Measurements from ENCODE around the gene NUP93.

NUP93 gene

GRCh38 chr16:56749672-56750491 lies 20.0 kb downstream of the NUP93 start:
- DNase-seq: no peak
- H3K4me3 ChIP-seq (ENCODE audit: low read length): no peak overlapping the region
- TF ChIP-seq EZH2phosphoT487 (IDR thresholded peaks at IDR 0.05; ENCODE audit: low read length) (no peak), CTCF (IDR thresholded peaks at IDR 0.05; ENCODE audit: low read length) (no peak), EZH2 (optimal IDR thresholded peaks at IDR 0.05; ENCODE audit: low read depth, low read length) (no peak)
- H3K9me2 ChIP-seq (replicated peaks; ENCODE audit: insufficient read depth, low read length): no peaks in the 10 kb centered on the region
- H3K36me3 ChIP-seq (replicated peaks; ENCODE audit: insufficient read depth, low read length): 0 out of 2 replicates have a peak, but pooled peaks cover 6% of the 10 kb centered on the region
- H3K79me2 ChIP-seq (ENCODE audit: low read length): peaks cover 23% of the 10 kb centered on the region
- H3K9ac ChIP-seq (ENCODE audit: low read length): no peak overlapping the region
- H4K20me1 ChIP-seq (ENCODE audit: insufficient read depth, low read length): no peaks in the 10 kb centered on the region
- no peaks in the 10 kb centered on the region for H3K27me3 ChIP-seq (replicated peaks; ENCODE audit: insufficient read depth, low read length)
- no peaks in the 10 kb centered on the region for H3F3A ChIP-seq (ENCODE audit: insufficient read depth, low read length)
- H3K27ac ChIP-seq (ENCODE audit: low read length): no peak overlapping the region
- no peak overlapping the region for H2AFZ ChIP-seq (ENCODE audit: low read length)
- H3K4me1 ChIP-seq (ENCODE audit: low read length): no peaks in the 10 kb centered on the region
- H3K4me2 ChIP-seq (ENCODE audit: low read depth, low read length): no peak overlapping the region
- no peaks in the 10 kb centered on the region for H3K9me3 ChIP-seq (replicated peaks; ENCODE audit: insufficient read depth, low read length)

- H4K20me1 ChIP-seq (ENCODE audit: insufficient read depth, low read length): no peaks in the 10 kb centered on the region
- H3F3A ChIP-seq (ENCODE audit: insufficient read depth, low read length): no peaks in the 10 kb centered on the region
- no peaks in the 10 kb centered on the region for H3K27me3 ChIP-seq (replicated peaks; ENCODE audit: insufficient read depth, low read length)
- no peak overlapping the region for H3K9ac ChIP-seq (ENCODE audit: low read length)
- no peaks in the 10 kb centered on the region for H3K9me2 ChIP-seq (replicated peaks; ENCODE audit: insufficient read depth, low read length)
- TF ChIP-seq CTCF (IDR thresholded peaks at IDR 0.05; ENCODE audit: low read length): no peak
- no peak for TF ChIP-seq EZH2phosphoT487 (IDR thresholded peaks at IDR 0.05; ENCODE audit: low read length)
- TF ChIP-seq EZH2 (optimal IDR thresholded peaks at IDR 0.05; ENCODE audit: low read depth, low read length): no peak
- no peak overlapping the region for H2AFZ ChIP-seq (ENCODE audit: low read length)
- no peaks in the 10 kb centered on the region for H3K4me1 ChIP-seq (ENCODE audit: low read length)
- H3K9me3 ChIP-seq (replicated peaks; ENCODE audit: insufficient read depth, low read length): no peaks in the 10 kb centered on the region
- DNase-seq: no peak
- H3K4me3 ChIP-seq (ENCODE audit: low read length): no peak overlapping the region
- H3K27ac ChIP-seq (ENCODE audit: low read length): no peak overlapping the region
- H3K36me3 ChIP-seq (replicated peaks; ENCODE audit: insufficient read depth, low read length): 0 out of 2 replicates have a peak, but pooled peaks cover 6% of the 10 kb centered on the region
- no peak overlapping the region for H3K4me2 ChIP-seq (ENCODE audit: low read depth, low read length)
- peaks cover 17% of the 10 kb centered on the region; the same call in 1 of the 2 replicates for H3K79me2 ChIP-seq (ENCODE audit: low read length)
Observed at GRCh38 chr16:56753410-56753809, 23.5 kb downstream of the NUP93 start.

- H3K36me3 ChIP-seq (replicated peaks; ENCODE audit: insufficient read depth, low read length): no peaks in the 10 kb centered on the region
- no peaks in the 10 kb centered on the region for H3K9me2 ChIP-seq (replicated peaks; ENCODE audit: insufficient read depth, low read length)
- no peak for DNase-seq
- peaks cover 17% of the 10 kb centered on the region; the same call in 1 of the 2 replicates for H3K79me2 ChIP-seq (ENCODE audit: low read length)
- no peaks in the 10 kb centered on the region for H3K27me3 ChIP-seq (replicated peaks; ENCODE audit: insufficient read depth, low read length)
- no peak overlapping the region for H2AFZ ChIP-seq (ENCODE audit: low read length)
- H3K4me3 ChIP-seq (ENCODE audit: low read length): no peak overlapping the region
- H3F3A ChIP-seq (ENCODE audit: insufficient read depth, low read length): no peaks in the 10 kb centered on the region
- TF ChIP-seq EZH2phosphoT487 (IDR thresholded peaks at IDR 0.05; ENCODE audit: low read length) (no peak), EZH2 (optimal IDR thresholded peaks at IDR 0.05; ENCODE audit: low read depth, low read length) (no peak), CTCF (IDR thresholded peaks at IDR 0.05; ENCODE audit: low read length) (no peak)
- no peak overlapping the region for H3K4me2 ChIP-seq (ENCODE audit: low read depth, low read length)
- no peak overlapping the region for H3K9ac ChIP-seq (ENCODE audit: low read length)
- H3K4me1 ChIP-seq (ENCODE audit: low read length): no peaks in the 10 kb centered on the region
- H3K9me3 ChIP-seq (replicated peaks; ENCODE audit: insufficient read depth, low read length): no peaks in the 10 kb centered on the region
- H3K27ac ChIP-seq (ENCODE audit: low read length): no peak overlapping the region
- H4K20me1 ChIP-seq (ENCODE audit: insufficient read depth, low read length): no peaks in the 10 kb centered on the region
Observed at GRCh38 chr16:56755038-56755437, 25.1 kb downstream of the NUP93 start.

Measured in MM.1S (cell line).